Colon (tissue), 2 donors: Measurements from ENCODE around the gene EBF3.

Source experiments
- FAIRE-seq: peaks from 2 replicates; lab custom pipeline; 2012; peaks lifted over from hg19 to GRCh38; lab: Jason Lieb, UNC
- donor health status: control.
- donor health status: control.

The EBF3 gene

DNA sequence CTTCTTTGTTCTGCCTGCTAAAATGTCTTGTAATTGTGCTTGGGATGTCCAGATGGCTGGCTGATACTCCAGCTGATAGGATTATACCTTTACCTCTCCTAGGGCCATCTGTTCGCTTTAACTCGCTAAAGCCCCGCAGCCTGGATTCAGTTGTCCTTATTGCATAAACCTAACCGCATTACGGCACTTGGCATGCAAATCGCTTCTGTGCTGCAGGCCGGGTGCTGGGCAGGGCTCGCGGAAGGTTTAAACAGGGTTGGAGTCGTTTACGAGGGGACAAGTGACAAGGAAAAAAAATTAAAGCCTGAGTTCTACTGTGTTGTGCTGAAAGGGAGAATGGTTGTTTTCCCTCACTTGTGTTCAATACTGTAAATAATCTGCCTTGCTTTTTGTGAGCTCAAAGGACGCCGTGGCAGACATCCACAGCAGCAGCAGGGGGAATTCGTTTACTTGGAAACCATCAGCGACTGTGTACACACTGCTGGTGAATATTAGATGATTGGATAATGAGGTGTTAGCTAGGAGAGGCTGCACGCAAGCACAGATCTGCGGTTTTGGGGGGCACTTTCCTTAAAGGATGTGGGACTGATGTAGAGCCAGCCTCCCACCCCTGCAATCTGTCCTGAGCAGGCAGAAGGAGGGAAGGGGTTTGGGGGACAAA, 93.0 kb downstream of the EBF3 start:
- no peak for FAIRE-seq

DNA sequence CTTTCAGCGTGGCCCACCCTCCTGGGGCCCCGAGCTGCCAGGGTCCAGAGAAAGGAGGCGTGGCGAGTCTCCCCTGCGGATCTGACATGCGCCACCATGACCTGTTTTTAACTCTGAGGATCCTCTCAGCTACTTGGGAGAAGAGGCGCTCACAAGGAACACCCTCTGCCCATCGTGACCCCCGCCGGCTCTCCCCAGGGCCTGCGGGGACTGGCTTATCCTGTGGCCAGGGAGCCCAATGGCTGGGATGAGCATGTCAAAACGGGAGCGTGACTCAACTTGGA, 93.7 kb downstream of the EBF3 start:
- no peak for FAIRE-seq

DNA sequence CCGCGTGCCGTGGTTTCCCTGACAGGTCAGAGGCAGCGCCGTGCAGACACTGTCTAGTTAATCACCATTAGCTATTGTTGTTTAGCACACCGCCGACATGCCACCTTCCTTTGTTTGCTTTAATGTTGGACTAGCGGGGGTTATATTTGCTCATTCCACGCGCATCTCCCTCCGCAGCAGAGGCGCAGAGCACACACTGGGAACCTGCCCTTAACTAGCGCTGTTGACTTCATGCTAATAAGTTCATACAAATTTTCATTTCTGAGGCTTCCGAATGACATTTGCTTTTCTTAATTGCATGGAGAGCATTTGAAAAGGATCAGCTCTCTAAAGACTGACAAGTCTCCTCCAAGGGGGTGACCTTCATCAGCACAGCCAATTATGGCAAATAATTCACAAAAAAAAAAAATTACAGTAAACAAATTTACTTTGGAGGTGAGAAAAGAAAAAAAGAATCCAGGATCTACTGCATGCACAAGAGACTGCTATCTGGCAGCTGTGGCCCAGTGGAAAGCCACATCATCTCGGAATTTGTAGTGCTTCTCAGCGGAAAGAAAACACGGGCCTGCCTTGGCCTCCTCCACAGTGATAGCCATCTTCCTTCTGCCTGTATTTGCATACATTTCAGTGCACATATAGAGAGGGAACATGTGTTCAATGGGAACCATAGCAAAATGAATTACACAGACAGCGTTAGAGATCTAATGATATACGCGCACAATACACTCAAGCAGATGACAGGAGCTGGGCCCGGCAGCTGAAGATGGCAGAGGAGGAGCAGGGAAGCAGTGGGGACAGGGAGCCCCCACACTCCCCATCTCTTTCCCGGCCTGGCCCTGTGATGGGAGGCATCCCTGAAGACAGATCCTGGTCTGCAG, 94.2 kb downstream of the EBF3 start:
- no peak for FAIRE-seq

DNA sequence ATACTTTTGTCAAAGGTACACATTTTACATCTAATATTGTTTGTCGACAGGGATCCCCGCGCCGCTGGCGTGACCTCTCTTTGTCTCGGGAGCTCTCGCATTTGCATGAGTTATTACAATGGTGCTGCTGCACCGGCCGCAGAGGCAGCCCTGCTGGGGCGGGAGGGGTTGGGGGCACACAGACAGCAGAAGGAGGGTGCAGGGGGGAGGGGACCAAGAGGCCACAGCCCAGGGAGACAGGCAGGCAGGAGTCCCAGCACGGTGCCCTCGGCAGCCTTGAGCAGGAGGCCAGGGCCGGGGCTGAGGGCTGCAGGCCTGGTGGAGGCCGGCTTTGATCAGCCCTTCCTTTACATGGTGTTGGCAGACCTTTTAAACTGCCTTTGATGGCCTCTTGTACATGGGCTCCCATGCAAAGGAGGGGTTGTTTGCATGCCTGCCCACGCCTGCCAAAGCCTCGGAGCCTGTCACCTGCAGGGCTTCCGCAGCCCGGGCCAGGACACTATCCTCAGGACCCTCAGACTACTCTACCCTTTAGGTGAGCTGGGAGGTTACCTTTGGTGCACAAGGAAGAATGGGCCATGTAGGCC, 95.5 kb downstream of the EBF3 start:
- FAIRE-seq: no peak

DNA sequence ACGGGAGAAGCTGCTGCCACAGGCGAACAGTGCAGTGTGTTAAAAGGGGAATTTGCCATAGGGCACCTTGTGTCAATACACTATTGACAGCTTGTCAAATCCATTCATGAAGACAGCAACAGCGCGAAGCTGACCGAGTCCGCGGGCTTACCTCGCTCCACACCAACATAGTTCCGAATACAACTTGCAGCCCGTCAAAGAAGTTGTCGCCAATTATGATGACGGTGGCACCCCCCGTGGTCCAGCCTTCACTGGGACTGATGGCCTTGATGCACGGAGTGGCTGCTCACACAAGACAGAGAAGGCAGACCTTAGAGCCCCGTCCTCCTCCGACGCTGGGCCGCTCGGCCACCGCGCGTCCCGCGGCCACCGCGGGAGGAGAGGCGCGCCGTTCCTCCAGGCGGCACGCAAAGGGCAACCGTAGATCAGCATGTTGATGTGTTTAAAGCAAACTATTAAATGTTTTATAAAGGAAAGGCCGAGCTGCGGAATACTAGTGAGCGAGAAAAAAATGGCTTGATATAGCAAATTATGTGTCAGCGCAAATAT, 96.4 kb downstream of the EBF3 start:
- no peak for FAIRE-seq

DNA sequence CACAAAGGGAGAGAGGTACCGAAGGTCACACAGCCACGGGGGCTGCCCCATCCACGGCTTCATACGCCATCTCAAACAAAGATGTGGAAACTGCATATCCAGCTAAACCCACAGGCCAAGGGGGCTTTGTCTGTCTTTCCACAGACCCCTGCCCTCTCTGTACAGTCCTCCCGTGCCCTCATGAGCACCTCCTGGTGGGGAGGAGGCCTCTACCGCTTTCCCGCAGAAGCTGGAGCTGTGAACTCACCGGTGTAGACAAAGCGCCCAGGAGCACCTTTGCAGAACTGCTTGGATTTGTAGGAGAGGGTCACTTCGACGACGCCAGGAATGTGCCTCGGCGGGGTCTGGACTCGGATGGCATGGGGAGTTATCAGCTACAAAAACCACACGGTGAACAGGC, 97.2 kb downstream of the EBF3 start:
- no peak for FAIRE-seq

DNA sequence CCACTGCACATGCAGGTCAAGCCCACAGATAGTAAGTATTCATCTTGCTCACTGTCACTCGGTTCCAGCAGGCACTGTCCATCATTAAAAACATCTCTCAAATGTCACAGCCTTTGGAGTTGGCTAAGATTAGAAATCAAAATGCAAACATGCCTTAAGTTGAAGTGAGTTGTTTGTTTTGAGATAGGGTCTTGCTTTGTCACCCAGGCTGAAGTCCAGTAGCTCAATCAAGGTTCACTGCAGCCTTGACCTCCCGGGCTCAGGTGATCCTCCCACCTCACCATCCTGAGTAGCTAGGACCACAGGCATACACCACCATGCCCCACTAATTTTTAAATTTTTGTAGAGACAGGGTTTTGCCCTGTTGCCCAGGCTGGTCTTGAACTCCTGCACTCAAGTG, 98.1 kb downstream of the EBF3 start:
- FAIRE-seq: no peak

DNA sequence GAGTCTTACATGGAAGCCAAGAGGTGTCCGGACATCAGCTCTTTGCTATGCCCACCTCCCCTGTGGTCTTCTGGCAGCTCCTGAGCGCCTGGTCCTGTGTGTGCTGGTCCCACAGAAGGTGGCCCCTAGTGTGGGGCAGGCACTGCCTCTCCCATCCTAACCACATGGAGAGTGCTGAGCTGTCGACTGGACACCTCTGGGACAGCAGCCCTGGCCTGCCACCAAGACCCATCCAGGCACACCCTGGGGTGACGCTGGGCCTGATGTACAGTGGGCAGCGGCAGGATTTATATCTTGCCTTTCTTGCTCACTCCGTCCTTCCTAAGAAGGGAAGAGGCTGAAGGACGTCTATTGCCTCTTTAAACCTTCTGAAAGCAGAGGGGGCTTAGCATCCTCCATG, 98.7 kb downstream of the EBF3 start:
- no peak for FAIRE-seq

DNA sequence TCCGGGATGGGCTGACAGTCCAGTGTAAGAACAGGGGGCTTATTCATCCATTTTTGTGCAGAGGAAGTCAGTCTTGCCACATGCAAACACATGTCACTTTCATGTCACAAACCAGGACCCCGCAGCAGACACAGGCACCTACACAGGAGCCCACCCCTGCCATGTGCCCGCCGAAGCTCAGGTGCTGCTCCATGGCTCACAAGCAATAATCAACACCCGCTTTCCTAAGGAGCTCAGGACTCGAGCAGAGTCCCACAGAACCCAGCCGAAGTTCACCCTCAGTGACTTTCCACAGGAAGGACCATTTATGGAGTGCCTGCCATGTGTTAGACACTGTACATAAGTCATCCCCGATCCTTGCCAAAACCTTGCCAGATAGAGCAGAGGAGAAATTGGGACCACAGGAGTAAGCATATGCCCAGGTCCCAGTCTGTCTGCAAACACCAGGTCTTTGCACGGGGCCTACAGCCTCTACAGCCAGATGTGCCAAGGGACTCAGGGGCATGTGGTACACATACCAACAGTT, 99.4 kb downstream of the EBF3 start:
- FAIRE-seq: no peak

DNA sequence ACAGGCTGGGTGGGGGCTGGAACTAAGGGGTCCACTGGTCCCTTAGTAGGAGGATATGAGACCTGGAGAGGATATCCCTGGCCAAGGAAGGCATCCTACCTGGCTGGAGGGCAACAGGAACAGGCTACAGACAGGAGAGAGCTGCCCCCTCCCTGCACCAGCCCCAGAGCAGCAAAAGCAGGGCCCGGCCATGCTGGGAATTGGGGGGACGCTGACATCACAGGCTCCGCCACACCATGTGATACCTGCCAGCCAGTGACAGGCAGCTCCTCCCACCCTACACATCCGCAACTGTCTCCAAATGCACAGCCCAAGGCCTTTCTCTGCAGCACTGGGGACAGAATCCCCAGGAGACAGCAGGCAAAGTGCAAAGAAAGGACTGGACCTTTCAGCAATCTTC, 100.0 kb downstream of the EBF3 start:
- FAIRE-seq: no peak

DNA sequence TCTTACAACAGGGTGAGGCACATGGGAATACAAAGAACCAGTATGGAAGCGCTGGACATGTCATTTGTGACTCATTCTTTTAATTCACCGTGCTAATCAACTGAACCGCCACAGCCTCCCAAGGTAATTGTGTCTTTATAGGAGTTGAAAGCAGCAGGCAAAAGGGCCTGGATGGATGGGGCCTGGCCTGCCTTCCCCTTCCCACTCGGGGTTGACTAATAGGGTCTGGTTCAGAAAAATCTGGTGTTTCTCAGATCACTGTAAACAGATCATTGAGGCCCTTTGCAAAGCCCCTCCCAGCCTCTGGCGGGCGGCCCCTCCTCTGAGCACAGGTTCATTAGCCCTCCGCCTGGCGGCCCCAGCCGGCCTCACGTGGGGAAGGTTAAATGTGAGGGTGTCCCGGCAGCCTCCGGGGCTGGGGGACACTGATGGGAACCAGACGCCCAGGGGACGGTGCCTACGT, 100.8 kb downstream of the EBF3 start:
- FAIRE-seq: no peak

DNA sequence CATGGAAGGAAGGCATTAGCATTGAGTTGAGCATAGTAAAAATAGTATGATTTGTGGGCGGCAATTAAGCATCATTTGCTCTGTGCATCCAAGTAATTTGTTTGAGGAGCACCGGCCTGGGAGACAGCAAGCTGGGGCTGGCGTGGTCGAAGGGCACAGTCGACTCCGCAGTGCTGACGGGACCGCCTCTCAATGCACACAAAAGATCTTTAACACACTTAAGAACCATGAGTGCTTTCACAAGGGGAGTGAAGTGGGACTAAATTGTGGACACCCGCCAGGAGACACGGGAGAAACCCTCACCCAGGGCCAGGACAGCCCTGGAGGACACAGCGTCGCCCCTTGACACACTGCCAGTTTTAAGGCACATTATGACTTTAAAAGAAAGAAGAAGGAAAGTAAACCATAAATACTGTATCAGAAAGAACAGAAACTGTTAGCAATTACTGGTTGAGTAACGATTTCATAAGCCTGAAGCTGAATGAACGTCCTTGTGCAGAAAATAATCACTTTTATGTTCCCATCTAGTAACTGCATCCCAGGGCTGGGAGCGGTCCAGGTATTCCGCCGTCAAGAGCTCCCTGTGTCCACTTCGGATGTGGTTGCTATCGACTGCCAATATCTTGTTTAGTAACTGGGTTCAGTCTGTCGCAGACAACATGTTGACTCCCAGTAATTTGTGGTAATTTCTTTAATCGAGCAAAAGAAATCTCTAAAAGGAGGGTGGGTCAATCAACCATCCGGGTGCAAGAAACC, 102.1 kb downstream of the EBF3 start:
- FAIRE-seq: no peak

DNA sequence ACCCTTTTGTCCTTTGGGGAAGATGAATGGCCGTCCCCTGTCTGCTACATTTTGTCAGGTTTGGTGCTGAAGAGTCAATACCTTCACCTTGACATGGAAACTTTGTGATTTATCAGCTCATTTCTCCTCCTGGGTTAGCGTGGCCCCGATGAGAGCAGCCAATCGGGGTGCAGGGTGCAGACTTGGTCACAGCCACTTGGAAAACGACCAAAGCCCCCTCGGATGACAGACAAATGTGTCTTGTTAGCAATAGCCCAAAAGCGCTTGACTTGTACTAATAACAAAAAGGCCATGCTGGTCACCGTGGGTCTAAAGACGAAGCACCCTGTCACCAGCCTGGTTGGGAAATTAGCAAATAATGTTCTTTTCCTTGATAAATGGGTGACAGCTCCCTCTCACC, 103.7 kb downstream of the EBF3 start:
- FAIRE-seq: no peak

DNA sequence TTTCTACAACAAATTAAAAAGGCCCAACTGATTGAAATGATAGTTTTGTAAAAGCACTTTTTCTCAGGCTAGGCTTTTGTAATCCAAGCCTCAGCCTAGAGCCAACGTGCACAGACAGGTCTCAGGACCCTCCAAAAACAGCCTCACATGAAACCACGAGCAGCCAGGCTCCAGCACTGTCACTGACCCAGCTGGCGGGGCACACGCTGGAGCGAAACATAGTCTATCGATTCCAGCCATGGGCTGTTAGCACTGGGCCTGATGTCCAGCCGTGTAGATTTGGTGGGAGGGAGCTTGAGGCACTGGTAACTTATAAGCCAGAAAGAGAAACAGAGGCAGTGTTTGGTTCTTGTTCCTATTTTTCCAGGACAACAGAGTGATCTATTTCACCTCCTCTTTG, 104.5 kb downstream of the EBF3 start:
- no peak for FAIRE-seq

DNA sequence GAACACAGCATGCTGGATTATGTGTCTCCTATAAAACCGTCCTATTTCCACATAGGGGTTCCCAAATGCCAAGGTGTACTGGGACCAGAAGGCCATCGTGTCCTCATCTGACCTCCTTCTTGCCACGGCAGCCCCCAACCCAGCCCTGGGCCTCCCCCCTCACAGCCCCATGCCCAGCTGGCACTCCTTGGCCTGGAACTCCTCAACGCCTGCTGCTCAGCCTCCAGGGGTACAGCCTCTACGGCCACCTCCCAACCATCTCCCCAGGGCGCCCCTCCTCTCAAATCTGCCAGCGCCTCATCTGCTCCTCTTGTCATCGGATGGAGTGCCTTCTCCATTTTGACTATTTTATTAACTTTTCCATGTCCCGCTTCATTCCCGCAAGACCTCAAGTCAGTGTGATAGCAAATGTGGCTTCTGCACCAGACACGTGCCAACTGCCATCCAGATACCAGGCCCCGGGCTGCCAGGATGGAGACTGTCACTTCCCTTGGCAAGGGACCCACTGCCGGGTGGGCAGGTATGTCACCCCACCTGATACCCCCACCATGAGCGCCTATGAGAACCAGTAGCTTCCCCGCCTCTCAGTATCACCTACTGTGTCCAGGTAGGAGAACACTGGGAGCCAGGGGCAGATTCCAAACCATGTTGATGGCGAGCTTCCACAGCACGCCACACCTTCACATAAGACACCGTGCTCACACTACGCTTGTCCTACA, 106.7 kb downstream of the EBF3 start:
- FAIRE-seq: no peak

DNA sequence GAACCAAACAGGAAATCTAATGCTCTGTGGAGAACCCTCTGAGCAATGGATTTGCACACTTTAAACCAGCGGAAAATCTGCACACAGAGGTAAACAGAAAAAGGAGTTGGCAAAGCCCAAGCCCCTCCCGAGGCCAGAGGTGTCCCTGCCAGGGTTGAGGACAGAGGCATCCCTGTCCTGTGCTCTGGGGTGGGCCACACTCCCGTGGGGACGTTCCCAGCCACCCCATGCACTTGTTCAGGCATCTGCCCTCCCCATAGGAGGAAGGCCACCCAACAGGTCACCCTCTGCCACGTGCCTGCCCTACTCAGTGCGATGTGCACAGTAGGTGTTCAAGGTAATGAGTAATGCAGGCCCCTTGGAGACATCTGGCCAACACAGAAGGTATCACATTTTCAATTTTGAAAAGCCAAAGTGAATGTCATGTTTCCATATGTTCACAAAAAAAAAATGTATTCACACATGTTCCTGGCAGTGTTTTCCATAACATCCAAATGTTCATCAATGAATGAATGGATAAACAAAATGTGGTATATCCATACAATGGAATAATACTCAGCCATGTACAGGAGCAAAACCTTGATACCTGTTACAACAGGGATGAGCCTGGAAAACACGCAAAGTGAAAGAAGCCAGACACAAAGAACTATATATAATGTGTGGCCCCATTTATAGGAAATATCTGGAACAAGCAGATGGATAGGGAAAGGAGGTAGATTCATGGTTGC, 108.1 kb downstream of the EBF3 start:
- no peak for FAIRE-seq

DNA sequence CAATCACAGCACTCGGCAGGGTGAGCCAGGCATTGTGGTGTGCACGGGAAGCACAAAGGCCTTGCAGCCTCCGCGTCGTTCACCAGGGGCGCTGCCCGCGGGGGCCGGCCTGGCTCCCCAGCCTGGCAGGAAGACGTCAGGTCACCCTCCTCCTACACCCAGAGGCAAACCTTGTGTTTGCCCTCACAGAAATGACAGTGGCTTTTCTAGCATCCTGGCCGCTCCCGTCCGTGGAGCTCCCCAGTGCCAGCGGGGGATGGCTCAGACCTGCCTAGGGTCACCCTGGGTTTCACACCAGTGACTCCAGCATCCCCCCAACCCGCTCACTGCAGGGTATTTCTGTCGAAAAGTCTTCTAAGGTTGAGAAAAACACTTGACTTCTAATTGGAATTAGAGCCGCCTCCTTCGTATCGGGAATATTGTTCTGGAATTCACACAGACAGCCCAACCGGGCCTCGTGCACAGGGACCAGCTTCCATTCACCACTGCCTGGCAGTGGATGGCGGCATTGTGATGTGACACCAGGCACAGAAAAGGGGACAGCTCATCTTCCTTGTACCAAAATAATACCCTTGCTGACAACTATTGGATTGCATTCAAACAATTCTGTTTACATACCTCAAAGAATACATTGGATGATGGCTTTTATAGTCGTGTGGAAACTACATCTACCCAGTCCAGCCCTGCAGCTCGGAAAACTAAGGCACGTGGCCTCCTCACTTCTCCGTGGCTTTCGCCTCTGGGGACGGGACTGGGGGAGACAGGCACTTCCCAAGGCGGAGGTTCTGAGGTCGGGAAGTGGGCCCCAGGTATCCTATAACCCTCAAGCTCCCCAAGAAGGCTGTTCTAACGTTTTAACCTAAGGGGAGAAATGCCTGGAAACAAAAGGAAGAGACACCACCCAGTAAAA, 109.0 kb downstream of the EBF3 start:
- FAIRE-seq: no peak

DNA sequence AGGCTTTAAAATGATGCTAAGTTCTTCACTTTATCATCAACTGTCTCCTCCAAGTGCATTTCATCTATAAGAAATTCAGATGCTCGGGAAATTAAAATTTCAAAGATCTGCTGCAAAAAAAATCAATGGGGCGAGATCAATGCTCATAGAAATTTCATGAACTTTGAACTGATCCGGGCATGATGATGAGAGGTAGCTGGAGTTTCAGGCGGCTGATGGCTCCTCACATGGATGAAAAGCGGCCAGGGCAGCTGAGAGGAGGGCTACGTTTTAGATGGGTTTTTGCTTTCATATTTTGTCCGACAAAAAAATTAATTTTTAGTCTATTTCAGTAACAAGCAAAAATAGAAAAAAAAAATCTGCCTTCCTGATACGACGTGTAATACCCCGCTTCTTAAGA, 109.9 kb downstream of the EBF3 start:
- FAIRE-seq: no peak

DNA sequence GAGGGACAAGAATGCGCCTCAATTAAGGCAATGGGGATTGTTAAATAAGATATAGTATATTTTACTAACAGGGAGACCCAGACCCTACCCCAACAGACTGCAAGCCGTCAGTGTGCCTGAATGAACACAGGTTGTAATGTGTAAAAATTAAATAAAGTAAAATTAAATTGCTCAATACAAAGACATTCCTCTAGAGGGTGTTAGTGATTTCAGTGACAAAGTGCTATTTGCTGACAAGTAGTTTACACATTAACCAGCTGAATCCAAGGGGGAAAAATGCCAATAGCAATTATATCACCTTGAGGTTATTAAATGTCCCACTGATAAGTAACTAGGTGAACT, 110.5 kb downstream of the EBF3 start:
- FAIRE-seq: no peak
